CD8-positive, alpha-beta memory T cell (primary cell): ENCODE results near the gene VASH2. TPM values are rescaled to one million over a fixed set of nuclear protein-coding genes. Genes with fewer than 3 reads are reported as not detected.
"Not testable (repeated sequence)": the region's sequence is repeated elsewhere in the genome, so short reads cannot be mapped to it uniquely, and the experiment has no call there.

Source experiments
- CTCF ChIA-PET: fragments of 350-600 bp; sonication (Branson Sonifier 250); formaldehyde crosslinking; loops from one replicate; lab custom pipeline; 2021; ENCODE audit warnings: antibody characterized with exemption; lab: Charles Lee
- POLR2A ChIA-PET: fragments of 350-600 bp; sonication (Branson Sonifier 250); formaldehyde crosslinking; loops from one replicate; lab custom pipeline; 2021; ENCODE audit warnings: antibody characterized with exemption; lab: Charles Lee
- DNase-seq, 5 donors: peaks; one replicate each; pipeline versions ENCODE4 v3.0.0 to v3.0.0-alpha.2; 2020 to 2022; ENCODE audit warnings: mixed read lengths in 1 of 5
- H3K27ac ChIP-seq: one replicate; pipeline ENCODE4 v1.7.0; 2013; ENCODE audit warnings: low read depth, mild to moderate bottlenecking, low read length, moderate library complexity
- H3K27me3 ChIP-seq: 2 replicates; pipeline ENCODE4 v1.7.0; 2013; ENCODE audit warnings: low read length, mild to moderate bottlenecking; ENCODE audit not compliant: insufficient read depth, poor library complexity, severe bottlenecking
- H3K36me3 ChIP-seq: 2 replicates; pipeline ENCODE4 v1.7.0; 2013; ENCODE audit warnings: mild to moderate bottlenecking, low read length, moderate library complexity; ENCODE audit not compliant: insufficient read depth
- H3K4me1 ChIP-seq: 2 replicates; pipeline ENCODE4 v1.7.0; 2013; ENCODE audit warnings: mild to moderate bottlenecking, low read length, moderate library complexity; ENCODE audit not compliant: insufficient read depth
- H3K4me3 ChIP-seq: 2 replicates; pipeline ENCODE4 v1.7.0; 2013; ENCODE audit warnings: mild to moderate bottlenecking, low read length
- H3K9me3 ChIP-seq: 2 replicates; pipeline ENCODE4 v1.7.0; 2013; ENCODE audit warnings: mild to moderate bottlenecking, low read length
- H3K27ac Mint-ChIP-seq, 8 donors: one replicate each; pipeline ENCODE4 v1.8.0; 2020 to 2021; ENCODE audit warnings: mixed read lengths in 8 of 8, mild to moderate bottlenecking in 6 of 8, inconsistent platforms in 3 of 8, moderate library complexity in 3 of 8
- H3K27me3 Mint-ChIP-seq, 2 donors: one replicate each; pipeline ENCODE4 v1.8.0; 2020 to 2021; ENCODE audit warnings: mixed read lengths in 2 of 2, mild to moderate bottlenecking in 1 of 2, moderate library complexity in 1 of 2
- H3K36me3 Mint-ChIP-seq, 3 donors: one replicate each; pipeline ENCODE4 v1.8.0; 2020 to 2021; ENCODE audit warnings: mixed read lengths in 3 of 3, inconsistent platforms in 1 of 3, mild to moderate bottlenecking in 1 of 3
- H3K4me1 Mint-ChIP-seq, 3 donors: one replicate each; pipeline ENCODE4 v1.8.0; 2020 to 2021; ENCODE audit warnings: mixed read lengths in 3 of 3, inconsistent platforms in 1 of 3, mild to moderate bottlenecking in 1 of 3
- H3K4me3 Mint-ChIP-seq, 7 donors: one replicate each; pipeline ENCODE4 v1.8.0; 2020 to 2021; ENCODE audit warnings: mixed read lengths in 7 of 7, mild to moderate bottlenecking in 6 of 7, moderate library complexity in 4 of 7, inconsistent platforms in 2 of 7
- H3K9me3 Mint-ChIP-seq, 5 donors: one replicate each; pipeline ENCODE4 v1.8.0; 2020 to 2022; ENCODE audit warnings: mixed read lengths in 5 of 5, mild to moderate bottlenecking in 3 of 5, moderate library complexity in 2 of 5, inconsistent platforms in 1 of 5
- polyA plus RNA-seq: library from polyadenylated mRNA; unstranded; fragments of 300-500 nt; fragmentation: Illumina TruSeq; gene quantifications from one replicate; pipeline ENCODE4 v1.2.3, GENCODE V29; 2021
- total RNA-seq, 2 experiments: library from RNA; stranded (reverse); gene quantifications; one replicate each; pipeline ENCODE4 v1.2.3, GENCODE V29; 2021

VASH2 gene
- total and polyA plus RNA-seq, 3 experiments from 2014 or later = 0.07 to 0.18 TPM; not detected in 1

DNA sequence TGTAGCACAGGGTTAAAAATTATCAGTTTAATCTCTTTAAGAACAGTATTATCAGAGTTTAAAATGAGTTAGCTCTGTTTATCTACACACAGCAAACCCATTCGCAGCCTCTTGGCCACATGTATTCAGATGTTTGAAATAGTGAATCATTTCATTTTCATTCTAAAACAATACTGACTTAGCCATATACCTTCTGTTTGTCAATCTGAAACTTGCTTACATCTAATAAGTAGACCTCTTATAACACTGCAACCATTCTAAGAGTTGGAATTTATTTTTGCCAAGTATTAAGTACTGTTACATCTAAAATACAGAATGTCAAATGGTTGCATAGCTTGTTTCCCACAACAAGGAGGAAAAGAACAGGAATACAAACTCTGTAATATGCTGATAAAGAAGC, 39.9 kb downstream of the VASH2 start:
- Histone ChIP-seq H3K36me3 (no peaks in the 10 kb centered on the region), H3K9me3 (no peaks in the 10 kb centered on the region), H3K27ac (no peak overlapping the region), H3K4me3 (no peak overlapping the region), H3K4me1 (no peaks in the 10 kb centered on the region), H3K27me3 (no peaks in the 10 kb centered on the region)
- Mint-ChIP-seq H3K9me3 (no peaks in the 10 kb centered on the region), H3K36me3 (peaks cover 0 to 41% (median 4%) of the 10 kb centered on the region in 3 donors), H3K4me1 (peaks cover under 1 to 8% (median 2%) of the 10 kb centered on the region in 3 donors), H3K27me3 (no peaks in the 10 kb centered on the region), H3K27ac (peak overlapping the region in 2 of 8 donors; percentile 15 to 76), H3K4me3 (no peak overlapping the region)
- no peak for DNase-seq
- CTCF ChIA-PET = no interaction called here
- POLR2A ChIA-PET = no interaction called here

DNA sequence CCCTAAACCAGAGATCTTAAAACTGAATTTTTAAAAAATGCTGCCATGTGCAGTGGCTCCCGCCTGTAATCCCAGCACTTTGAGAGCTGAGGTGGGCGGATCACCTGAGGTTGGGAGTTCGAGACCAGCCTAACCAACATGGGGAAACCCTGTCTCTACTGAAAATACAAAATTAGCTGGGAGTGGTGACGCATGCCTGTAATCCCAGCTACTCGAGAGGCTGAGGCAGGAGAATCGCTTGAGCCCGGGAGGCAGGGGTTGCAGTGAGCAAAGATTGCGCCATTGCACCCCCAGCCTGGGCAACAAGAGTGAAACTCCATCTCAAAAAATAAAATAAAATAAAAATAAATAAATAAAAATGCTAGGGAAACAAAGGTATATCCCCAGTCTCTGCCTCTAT, 43.6 kb downstream of the VASH2 start:
- CTCF ChIA-PET = interaction anchor here (1.1 to 4.0 kb wide), 5 partner anchors 38 to 517 kb away, joined by 4 to 27 read pairs (median 9); no protein-coding TSS in a partner anchor
- Mint-ChIP-seq H3K4me1 (peaks cover 4 to 12% (median 6%) of the 10 kb centered on the region in 3 donors), H3K36me3 (peaks cover 5 to 61% (median 8%) of the 10 kb centered on the region in 3 donors)
- H3K36me3 ChIP-seq, H3K9me3 ChIP-seq, H3K27ac ChIP-seq, H3K9me3 Mint-ChIP-seq, H3K27ac Mint-ChIP-seq, H3K4me3 ChIP-seq, POLR2A ChIA-PET, H3K4me3 Mint-ChIP-seq, H3K27me3 Mint-ChIP-seq, H3K27me3 ChIP-seq, H3K4me1 ChIP-seq, DNase-seq: not testable (repeated sequence)

DNA sequence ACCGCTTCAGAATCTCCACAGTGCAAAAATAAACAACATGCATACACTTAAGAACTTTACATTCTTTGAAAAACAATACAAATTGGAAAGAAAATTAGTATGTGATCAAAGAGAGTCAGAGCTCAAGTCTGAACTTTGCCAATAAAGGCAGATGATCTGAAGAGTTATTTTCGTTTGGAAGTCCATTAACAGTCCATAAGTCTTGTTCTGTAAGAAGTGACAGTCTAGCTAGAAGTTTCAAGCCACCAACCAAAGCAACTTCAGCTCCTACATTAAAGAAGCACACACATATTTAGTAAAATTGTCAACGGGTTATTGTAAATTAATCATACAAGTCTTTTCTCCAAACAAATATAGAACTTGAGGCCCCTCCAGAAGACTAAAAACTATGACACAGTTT, 44.6 kb downstream of the VASH2 start:
- H3K4me1 Mint-ChIP-seq = peaks cover 4 to 9% (median 6%) of the 10 kb centered on the region in 3 donors
- POLR2A ChIA-PET = no interaction called here

DNA sequence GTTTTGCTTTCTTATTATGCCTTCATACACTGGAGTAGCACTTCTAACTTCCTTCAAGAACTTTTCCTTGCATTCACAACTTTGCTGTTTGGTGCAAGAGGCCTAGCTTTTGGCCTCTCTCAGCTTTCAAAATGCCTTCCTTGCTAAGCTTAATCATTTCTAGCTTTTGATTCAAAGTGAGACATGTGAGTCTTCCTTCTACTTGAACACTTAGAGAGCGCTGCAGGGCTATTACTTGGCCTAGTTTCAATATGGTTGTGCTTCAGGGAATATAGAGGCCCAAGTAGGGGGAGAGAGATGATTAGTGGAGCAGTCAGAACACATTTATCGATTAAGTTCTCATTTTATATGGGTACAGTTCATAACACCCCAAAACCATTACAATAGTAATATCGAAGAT, 52.9 kb downstream of the VASH2 start:
- Histone ChIP-seq H3K4me3 (no peak overlapping the region), H3K9me3 (no peaks in the 10 kb centered on the region), H3K27me3 (no peaks in the 10 kb centered on the region), H3K4me1 (no peaks in the 10 kb centered on the region), H3K36me3 (peaks cover 15% of the 10 kb centered on the region), H3K27ac (no peak overlapping the region)
- Mint-ChIP-seq H3K27me3 (no peaks in the 10 kb centered on the region), H3K27ac (peak overlapping the region in 2 of 8 donors; percentile 17 to 61), H3K9me3 (no peaks in the 10 kb centered on the region), H3K4me3 (no peak overlapping the region), H3K36me3 (peaks cover 4 to 76% (median 22%) of the 10 kb centered on the region in 3 donors), H3K4me1 (peaks cover 7 to 19% (median 11%) of the 10 kb centered on the region in 3 donors)
- no peak for DNase-seq
- ChIA-PET CTCF (interaction anchor here (1.2 to 1.5 kb wide), 2 partner anchors 339 to 527 kb away, joined by 3 to 5 read pairs; no protein-coding TSS in a partner anchor), POLR2A (no interaction called here)

More for the DNA sequence above, 44.6 kb downstream of the VASH2 start:
- no peak overlapping the region for H3K27ac Mint-ChIP-seq
- DNase-seq = no peak
- no peak overlapping the region for H3K4me3 Mint-ChIP-seq
- Histone ChIP-seq H3K36me3 (peaks cover 11% of the 10 kb centered on the region), H3K9me3 (no peaks in the 10 kb centered on the region), H3K27me3 (no peaks in the 10 kb centered on the region), H3K4me3 (no peak overlapping the region), H3K27ac (no peak overlapping the region), H3K4me1 (no peaks in the 10 kb centered on the region)
- no peaks in the 10 kb centered on the region for H3K9me3 Mint-ChIP-seq
- H3K27me3 Mint-ChIP-seq = no peaks in the 10 kb centered on the region
- CTCF ChIA-PET = interaction anchor here (0.8 to 4.0 kb wide), 9 partner anchors 15 to 960 kb away, joined by 3 to 27 read pairs (median 4); partner anchors contain the start of gene INTS7
- H3K36me3 Mint-ChIP-seq = peaks cover 9 to 58% (median 13%) of the 10 kb centered on the region in 3 donors

DNA sequence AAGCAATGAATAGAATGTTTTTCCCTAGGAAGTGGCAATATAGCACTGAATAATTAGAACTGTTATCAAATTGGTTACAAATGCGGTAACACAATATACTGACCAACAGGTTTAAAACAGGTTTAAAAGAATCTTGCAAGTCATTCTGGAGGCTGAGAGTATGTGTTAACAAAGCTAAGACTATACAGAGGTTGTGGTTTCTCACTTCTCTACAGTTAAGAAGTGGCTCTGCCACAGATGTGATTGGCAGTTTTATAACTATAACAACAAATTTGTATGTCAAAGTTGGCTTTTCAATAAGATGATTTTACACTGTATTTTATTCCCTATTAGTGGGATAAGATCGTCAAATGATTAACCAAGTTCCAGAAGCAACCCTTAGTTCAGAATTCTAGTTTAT, 58.2 kb downstream of the VASH2 start:
- Mint-ChIP-seq H3K9me3 (no peaks in the 10 kb centered on the region), H3K27ac (peak overlapping the region in 5 of 8 donors; percentile 16 to 72 (median 36)), H3K4me3 (peak overlapping the region in 6 of 7 donors; percentile 10 to 61 (median 20)), H3K4me1 (peaks cover 42 to 52% (median 43%) of the 10 kb centered on the region in 3 donors), H3K36me3 (peaks cover 0 to 78% (median 12%) of the 10 kb centered on the region in 3 donors), H3K27me3 (no peaks in the 10 kb centered on the region)
- ChIA-PET CTCF (no interaction called here), POLR2A (no interaction called here)
- no peak overlapping the region for H3K4me3 ChIP-seq
- no peaks in the 10 kb centered on the region for H3K9me3 ChIP-seq
- no peak for DNase-seq
- H3K4me1 ChIP-seq = peaks cover 10% of the 10 kb centered on the region
- peaks cover 9% of the 10 kb centered on the region for H3K36me3 ChIP-seq
- H3K27me3 ChIP-seq = no peaks in the 10 kb centered on the region
- no peak overlapping the region for H3K27ac ChIP-seq

DNA sequence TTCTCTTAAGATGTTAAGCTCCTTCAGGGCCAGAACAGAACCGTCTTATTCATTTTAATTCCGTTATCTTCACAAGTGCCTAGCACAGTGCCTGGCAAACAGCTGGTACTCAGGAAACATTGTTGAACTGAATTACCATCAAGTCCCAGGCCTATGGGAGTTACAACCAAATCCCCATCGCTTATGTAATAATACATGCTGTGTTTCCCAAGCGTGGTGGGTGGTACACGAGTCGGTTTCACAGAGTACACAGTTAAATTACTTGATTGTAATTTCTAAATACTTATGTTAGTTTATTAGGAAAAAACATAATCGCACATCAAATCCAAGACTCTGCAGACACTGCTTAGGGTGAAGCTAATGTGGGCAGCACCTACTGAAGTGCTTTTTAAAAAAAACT, 64.3 kb downstream of the VASH2 start:
- peak overlapping the region; percentile 93 to 100 (median 98) for H3K4me3 Mint-ChIP-seq
- H3K4me3 ChIP-seq = peak overlapping the region; percentile 80
- DNase-seq = peak in 1 of 5 donors; percentile 6
- peak overlapping the region; percentile 78 for H3K27ac ChIP-seq
- H3K27me3 ChIP-seq = no peaks in the 10 kb centered on the region
- peaks cover 0 to 1% of the 10 kb centered on the region in 2 donors for H3K27me3 Mint-ChIP-seq
- H3K27ac Mint-ChIP-seq = peak overlapping the region; percentile 82 to 100 (median 99)
- peaks cover 0 to 36% (median 5%) of the 10 kb centered on the region in 3 donors for H3K36me3 Mint-ChIP-seq
- H3K4me1 ChIP-seq = peaks cover 13% of the 10 kb centered on the region
- CTCF ChIA-PET = no interaction called here
- H3K36me3 ChIP-seq = no peaks in the 10 kb centered on the region
- no peaks in the 10 kb centered on the region for H3K9me3 ChIP-seq
- H3K9me3 Mint-ChIP-seq = no peaks in the 10 kb centered on the region
- POLR2A ChIA-PET = interaction anchor here (1.0 kb wide), 1 partner anchor 36 kb away, joined by 3 read pairs; the partner anchor contains the start of gene RPS6KC1
- peaks cover 38 to 49% (median 47%) of the 10 kb centered on the region in 3 donors for H3K4me1 Mint-ChIP-seq

DNA sequence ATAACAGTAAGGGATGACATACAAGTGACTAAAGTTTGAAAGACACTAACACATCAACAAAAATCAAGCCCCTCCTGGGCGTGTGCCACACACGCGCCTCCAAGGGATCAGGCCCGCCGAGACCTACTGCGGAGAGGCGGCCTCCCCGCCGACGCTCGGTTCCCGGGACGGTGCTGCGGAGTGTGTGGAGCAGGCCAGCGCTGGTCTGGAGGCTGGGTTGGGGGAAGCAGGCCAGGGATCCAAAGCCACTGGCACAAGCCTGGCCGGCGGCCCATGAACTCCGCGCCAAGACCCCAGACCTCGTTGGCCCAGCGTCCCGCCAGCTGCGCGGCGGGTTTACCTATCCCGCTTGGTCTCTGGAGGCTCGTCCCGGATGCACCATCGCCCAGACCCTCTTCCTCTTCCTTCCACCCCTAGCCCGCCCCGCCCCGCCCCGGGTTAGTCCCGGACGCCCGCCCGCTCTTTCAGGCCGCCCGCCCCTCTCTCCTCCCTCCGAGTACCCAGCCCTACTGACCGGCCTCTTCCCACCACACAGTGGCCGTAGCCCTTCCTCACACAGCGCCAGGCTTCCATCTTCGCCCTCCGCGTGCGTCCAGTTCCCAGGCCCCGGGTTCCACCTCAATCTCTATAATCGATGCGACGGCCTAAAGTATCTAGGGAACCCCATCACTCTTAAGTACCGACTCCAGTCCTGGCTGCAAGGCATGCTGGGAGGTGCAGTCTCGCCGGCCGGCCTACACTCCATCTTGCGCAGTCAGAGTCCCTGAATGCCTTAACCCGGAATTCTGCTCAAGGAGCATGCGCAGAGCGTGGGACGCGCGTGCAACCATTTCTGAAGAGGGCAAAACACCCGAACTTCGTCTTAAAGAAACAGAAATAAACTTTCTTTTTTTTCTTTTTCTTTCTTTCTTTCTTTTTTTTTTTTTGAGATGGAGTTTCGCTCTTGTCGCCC, 65.0 kb downstream of the VASH2 start, which contains the start of gene ANGEL2:
TSS of gene ANGEL2 (minus strand) at position 769 of the 952 bp plus-strand sequence. CDS start at position 573, 196 bp downstream.
- peaks cover 13% of the 10 kb centered on the region for H3K4me1 ChIP-seq
- Mint-ChIP-seq H3K9me3 (no peaks in the 10 kb centered on the region), H3K36me3 (peaks cover 0 to 33% (median 5%) of the 10 kb centered on the region in 3 donors), H3K27ac (peak within 1 kb of the TSS; percentile 82 to 100 (median 99)), H3K27me3 (peaks cover 0 to 1% of the 10 kb centered on the region in 2 donors), H3K4me1 (peaks cover 38 to 49% (median 47%) of the 10 kb centered on the region in 3 donors), H3K4me3 (peak within 1 kb of the TSS; percentile 93 to 100 (median 98))
- H3K27ac ChIP-seq = peak within 1 kb of the TSS; percentile 78
- ChIA-PET CTCF (no interaction called here), POLR2A (interaction anchor here (0.7 to 1.6 kb wide), 3 partner anchors 53 to 729 kb away, joined by 3 to 5 read pairs (median 4); no protein-coding TSS in a partner anchor)
- peak; percentile 90 to 98 (median 94) for DNase-seq
- no peaks in the 10 kb centered on the region for H3K27me3 ChIP-seq
- no peaks in the 10 kb centered on the region for H3K36me3 ChIP-seq
- H3K4me3 ChIP-seq = peak within 1 kb of the TSS; percentile 80
- no peaks in the 10 kb centered on the region for H3K9me3 ChIP-seq
